Liver (tissue), 3 donors: Measurements from ENCODE around the gene CEP20.
"Not testable (repeated sequence)": the region's sequence is repeated elsewhere in the genome, so short reads cannot be mapped to it uniquely, and the experiment has no call there.

Source experiments
- FOXA1 ChIP-seq: IDR thresholded peaks from 2 replicates; pipeline ENCODE4 v1.6.1; 2016; ENCODE audit warnings: antibody characterized with exemption
- GABPA ChIP-seq, 2 donors: IDR thresholded peaks in 1 of 2; conservative IDR thresholded peaks in 1 of 2; 2 replicates each; pipeline ENCODE4 v1.6.1; 2016; ENCODE audit warnings: antibody characterized with exemption in 2 of 2, mild to moderate bottlenecking in 1 of 2, moderate library complexity in 1 of 2
- JUND ChIP-seq, 2 donors: IDR thresholded peaks; 2 replicates each; pipeline ENCODE4 v1.6.1; 2016; ENCODE audit warnings: antibody characterized with exemption in 2 of 2
- RXRA ChIP-seq, 2 donors: IDR thresholded peaks; 2 replicates each; pipeline ENCODE4 v1.6.1; 2017 to 2018; ENCODE audit warnings: antibody characterized with exemption in 2 of 2, mild to moderate bottlenecking in 1 of 2
- TAF1 ChIP-seq: conservative IDR thresholded peaks from 2 replicates; pipeline ENCODE4 v1.6.1; 2016; ENCODE audit warnings: antibody characterized with exemption, mild to moderate bottlenecking
- ZBTB33 ChIP-seq: IDR thresholded peaks from 2 replicates; pipeline ENCODE4 v1.6.1; 2016; ENCODE audit warnings: antibody characterized with exemption
- TF ChIP-seq, protein P1 (sequence below): IDR thresholded peaks from 2 replicates; pipeline ENCODE4 v1.6.1; 2016; ENCODE audit warnings: antibody characterized with exemption, mild to moderate bottlenecking
- TF ChIP-seq, protein P2 (sequence below): fragments of 150-350 bp; IDR thresholded peaks from 2 replicates; pipeline ENCODE4 v1.5.1; 2017; ENCODE audit warnings: improper control_type of control experiment, low read depth, low read length; ENCODE audit not compliant: missing input control
- TF ChIP-seq, protein P3 (sequence below): IDR thresholded peaks from 2 replicates; pipeline ENCODE4 v1.6.1; 2016; ENCODE audit warnings: antibody characterized with exemption
- TF ChIP-seq, protein P4 (sequence below): IDR thresholded peaks from 2 replicates; pipeline ENCODE4 v1.6.1; 2016; ENCODE audit warnings: antibody characterized with exemption
- donor health status: healthy.
- donor health status: healthy.

GRCh38 chr16:15918314-15918713 is 29.9 kb upstream of the CEP20 start:
- TF ChIP-seq, protein P1, sequence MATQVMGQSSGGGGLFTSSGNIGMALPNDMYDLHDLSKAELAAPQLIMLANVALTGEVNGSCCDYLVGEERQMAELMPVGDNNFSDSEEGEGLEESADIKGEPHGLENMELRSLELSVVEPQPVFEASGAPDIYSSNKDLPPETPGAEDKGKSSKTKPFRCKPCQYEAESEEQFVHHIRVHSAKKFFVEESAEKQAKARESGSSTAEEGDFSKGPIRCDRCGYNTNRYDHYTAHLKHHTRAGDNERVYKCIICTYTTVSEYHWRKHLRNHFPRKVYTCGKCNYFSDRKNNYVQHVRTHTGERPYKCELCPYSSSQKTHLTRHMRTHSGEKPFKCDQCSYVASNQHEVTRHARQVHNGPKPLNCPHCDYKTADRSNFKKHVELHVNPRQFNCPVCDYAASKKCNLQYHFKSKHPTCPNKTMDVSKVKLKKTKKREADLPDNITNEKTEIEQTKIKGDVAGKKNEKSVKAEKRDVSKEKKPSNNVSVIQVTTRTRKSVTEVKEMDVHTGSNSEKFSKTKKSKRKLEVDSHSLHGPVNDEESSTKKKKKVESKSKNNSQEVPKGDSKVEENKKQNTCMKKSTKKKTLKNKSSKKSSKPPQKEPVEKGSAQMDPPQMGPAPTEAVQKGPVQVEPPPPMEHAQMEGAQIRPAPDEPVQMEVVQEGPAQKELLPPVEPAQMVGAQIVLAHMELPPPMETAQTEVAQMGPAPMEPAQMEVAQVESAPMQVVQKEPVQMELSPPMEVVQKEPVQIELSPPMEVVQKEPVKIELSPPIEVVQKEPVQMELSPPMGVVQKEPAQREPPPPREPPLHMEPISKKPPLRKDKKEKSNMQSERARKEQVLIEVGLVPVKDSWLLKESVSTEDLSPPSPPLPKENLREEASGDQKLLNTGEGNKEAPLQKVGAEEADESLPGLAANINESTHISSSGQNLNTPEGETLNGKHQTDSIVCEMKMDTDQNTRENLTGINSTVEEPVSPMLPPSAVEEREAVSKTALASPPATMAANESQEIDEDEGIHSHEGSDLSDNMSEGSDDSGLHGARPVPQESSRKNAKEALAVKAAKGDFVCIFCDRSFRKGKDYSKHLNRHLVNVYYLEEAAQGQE: not testable (repeated sequence)
- TF ChIP-seq, protein P2, sequence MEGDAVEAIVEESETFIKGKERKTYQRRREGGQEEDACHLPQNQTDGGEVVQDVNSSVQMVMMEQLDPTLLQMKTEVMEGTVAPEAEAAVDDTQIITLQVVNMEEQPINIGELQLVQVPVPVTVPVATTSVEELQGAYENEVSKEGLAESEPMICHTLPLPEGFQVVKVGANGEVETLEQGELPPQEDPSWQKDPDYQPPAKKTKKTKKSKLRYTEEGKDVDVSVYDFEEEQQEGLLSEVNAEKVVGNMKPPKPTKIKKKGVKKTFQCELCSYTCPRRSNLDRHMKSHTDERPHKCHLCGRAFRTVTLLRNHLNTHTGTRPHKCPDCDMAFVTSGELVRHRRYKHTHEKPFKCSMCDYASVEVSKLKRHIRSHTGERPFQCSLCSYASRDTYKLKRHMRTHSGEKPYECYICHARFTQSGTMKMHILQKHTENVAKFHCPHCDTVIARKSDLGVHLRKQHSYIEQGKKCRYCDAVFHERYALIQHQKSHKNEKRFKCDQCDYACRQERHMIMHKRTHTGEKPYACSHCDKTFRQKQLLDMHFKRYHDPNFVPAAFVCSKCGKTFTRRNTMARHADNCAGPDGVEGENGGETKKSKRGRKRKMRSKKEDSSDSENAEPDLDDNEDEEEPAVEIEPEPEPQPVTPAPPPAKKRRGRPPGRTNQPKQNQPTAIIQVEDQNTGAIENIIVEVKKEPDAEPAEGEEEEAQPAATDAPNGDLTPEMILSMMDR: not testable (repeated sequence)
- TF ChIP-seq GABPA (IDR thresholded peaks at IDR 0.05 in 1 of 2, conservative IDR thresholded peaks at IDR 0.05 in 1 of 2); FOXA1; RXRA (IDR thresholded peaks at IDR 0.05); JUND (IDR thresholded peaks at IDR 0.05); ZBTB33; TAF1: not testable (repeated sequence)
- TF ChIP-seq, protein P3, sequence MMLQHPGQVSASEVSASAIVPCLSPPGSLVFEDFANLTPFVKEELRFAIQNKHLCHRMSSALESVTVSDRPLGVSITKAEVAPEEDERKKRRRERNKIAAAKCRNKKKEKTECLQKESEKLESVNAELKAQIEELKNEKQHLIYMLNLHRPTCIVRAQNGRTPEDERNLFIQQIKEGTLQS: not testable (repeated sequence)
- TF ChIP-seq, protein P4, sequence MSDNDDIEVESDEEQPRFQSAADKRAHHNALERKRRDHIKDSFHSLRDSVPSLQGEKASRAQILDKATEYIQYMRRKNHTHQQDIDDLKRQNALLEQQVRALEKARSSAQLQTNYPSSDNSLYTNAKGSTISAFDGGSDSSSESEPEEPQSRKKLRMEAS: not testable (repeated sequence)
